Gastroesophageal sphincter (tissue), 4 donors: ENCODE data around the gene VRK3. TPM values are rescaled to one million over a fixed set of nuclear protein-coding genes. Genes with fewer than 3 reads are reported as not detected.
"Not testable (repeated sequence)": the region's sequence is repeated elsewhere in the genome, so short reads cannot be mapped to it uniquely, and the experiment has no call there.

Experiments used
- ATAC-seq: fragments of 150-250 bp; one replicate; pipeline ENCODE4 v1.9.1; 2016; ENCODE audit warnings: mild to moderate bottlenecking, moderate library complexity
- H3K27ac ChIP-seq, 4 donors: fragments of 200-600 bp; sonication (generic) in 3 of 4; 1 replicate in 3 of 4; 2 replicates in 1 of 4; pipeline ENCODE4 v1.5.1; 2016 to 2019
- H3K27me3 ChIP-seq: fragments of 200-600 bp; sonication (generic); one replicate; pipeline ENCODE4 v1.5.1; 2019
- H3K36me3 ChIP-seq, 2 donors: fragments of 200-600 bp; sonication (generic); one replicate each; pipeline ENCODE4 v1.5.1; 2019; ENCODE audit warnings: control low read depth in 1 of 2
- H3K4me1 ChIP-seq, 3 donors: fragments of 200-600 bp; sonication (generic); 1 replicate in 2 of 3; 2 replicates in 1 of 3; pipeline ENCODE4 v1.5.1; 2016 to 2019; ENCODE audit warnings: control low read depth in 2 of 3
- H3K4me3 ChIP-seq, 2 donors: fragments of 200-600 bp; sonication (generic); one replicate each; pipeline ENCODE4 v1.5.1; 2019; ENCODE audit warnings: mild to moderate bottlenecking in 1 of 2, moderate library complexity in 1 of 2
- H3K9me3 ChIP-seq, 3 donors: fragments of 200-600 bp; sonication (generic); one replicate each; pipeline ENCODE4 v1.5.1; 2017 to 2019; ENCODE audit warnings: control low read depth in 2 of 3
- CTCF ChIP-seq, 4 experiments: fragments of 200-600 bp in 2 of 4; fragments of 450-650 bp in 2 of 4; sonication (generic) in 1 of 4; IDR thresholded peaks; one replicate each; pipeline ENCODE4 v1.5.1; 2017 to 2019; ENCODE audit warnings: antibody characterized with exemption in 4 of 4, mild to moderate bottlenecking in 2 of 4, moderate library complexity in 2 of 4
- EP300 ChIP-seq: sonication (generic); formaldehyde crosslinking; IDR thresholded peaks from one replicate; pipeline ENCODE4 v1.6.1; 2017; ENCODE audit warnings: antibody characterized with exemption, mild to moderate bottlenecking
- POLR2A ChIP-seq, 2 donors: fragments of 450-650 bp; IDR thresholded peaks; one replicate each; pipeline ENCODE4 v1.6.1; 2017; ENCODE audit warnings: antibody characterized with exemption in 2 of 2, mild to moderate bottlenecking in 2 of 2, moderate library complexity in 1 of 2
- POLR2AphosphoS5 ChIP-seq: sonication (generic); formaldehyde crosslinking; IDR thresholded peaks from one replicate; pipeline ENCODE4 v1.6.1; 2017; ENCODE audit warnings: antibody characterized with exemption
- WGBS, 2 donors: methylation state at CpG; one replicate each; pipeline ENCODE4 v1.1.5; 2018; ENCODE audit warnings: low coverage in 1 of 2; 5-methylcytosine and 5-hydroxymethylcytosine counted together
- total RNA-seq, 4 donors: library from RNA; depleted of rRNA; stranded (reverse); fragments of >200 nt; gene quantifications; one replicate each; pipeline ENCODE4 v1.1.0, GENCODE V29; 2016

The VRK3 gene
- total RNA-seq, 4 donors from 2014 or later, result 17.5 to 34.3 (median 26.0) TPM

- TF ChIP-seq EP300 (no peak), CTCF (IDR thresholded peaks at IDR 0.05) (no peak), POLR2A (IDR thresholded peaks at IDR 0.05) (no peak)
- Histone ChIP-seq H3K9me3 (no peaks in the 10 kb centered on the region), H3K4me3 (no peak overlapping the region), H3K36me3 (no peaks in the 10 kb centered on the region), H3K27me3 (peaks cover 70% of the 10 kb centered on the region), H3K27ac (no peak overlapping the region), H3K4me1 (peaks cover 0 to 23% (median 0%) of the 10 kb centered on the region in 3 donors)
- ATAC-seq, result no peak
- WGBS, 2 donors, result 86 to 100% methylated on average over 1 to 4 of the region's 5 CpGs
Measured at GRCh38 chr19:49950590-49950948, 74.6 kb downstream of the VRK3 start.

GRCh38 chr19:49949742-49950589 lies 75.2 kb downstream of the VRK3 start:
- WGBS, 2 donors, result 37 to 78% methylated on average over 3 to 4 of the region's 11 CpGs
- Histone ChIP-seq H3K4me3 (no peak overlapping the region), H3K27ac (no peak overlapping the region), H3K9me3 (no peaks in the 10 kb centered on the region), H3K36me3 (no peaks in the 10 kb centered on the region), H3K4me1 (peaks cover 0 to 17% (median 0%) of the 10 kb centered on the region in 3 donors), H3K27me3 (peaks cover 65% of the 10 kb centered on the region)
- no peak for ATAC-seq
- TF ChIP-seq POLR2A (IDR thresholded peaks at IDR 0.05) (no peak), EP300 (no peak), POLR2AphosphoS5 (no peak), CTCF (IDR thresholded peaks at IDR 0.05) (no peak)

- ATAC-seq, result no peak
Measured at GRCh38 chr19:49946415-49946814, 78.8 kb downstream of the VRK3 start.

GRCh38 chr19:49944567-49944966 lies 80.6 kb downstream of the VRK3 start:
- H3K4me1 ChIP-seq, H3K4me3 ChIP-seq, H3K27ac ChIP-seq, ATAC-seq, H3K36me3 ChIP-seq, H3K9me3 ChIP-seq: not testable (repeated sequence)
- H3K27me3 ChIP-seq, result peaks cover 32% of the 10 kb centered on the region
- WGBS, 2 donors, result 53 to 80% methylated on average over 2 to 4 of the region's 5 CpGs

More at GRCh38 chr19:49946415-49946814, 78.8 kb downstream of the VRK3 start:
- peaks cover 43% of the 10 kb centered on the region for H3K27me3 ChIP-seq
- no peak overlapping the region for H3K27ac ChIP-seq
- H3K9me3 ChIP-seq, result no peaks in the 10 kb centered on the region
- TF ChIP-seq POLR2A (IDR thresholded peaks at IDR 0.05), result no peak
- no peak for TF ChIP-seq CTCF (IDR thresholded peaks at IDR 0.05)
- TF ChIP-seq EP300, result no peak
- TF ChIP-seq POLR2AphosphoS5, result no peak
- 89 to 93% methylated on average over 2 to 3 of the region's 8 CpGs for WGBS, 2 donors
- no peaks in the 10 kb centered on the region for H3K4me1 ChIP-seq
- H3K36me3 ChIP-seq, result no peaks in the 10 kb centered on the region
- H3K4me3 ChIP-seq, result no peak overlapping the region

- 74 to 79% methylated on average over 3 to 5 of the region's 5 CpGs for WGBS, 2 donors
- H3K27me3 ChIP-seq, result peaks cover 19% of the 10 kb centered on the region
- H3K36me3 ChIP-seq, result no peaks in the 10 kb centered on the region
- H3K9me3 ChIP-seq, result no peaks in the 10 kb centered on the region
- TF ChIP-seq POLR2A (IDR thresholded peaks at IDR 0.05) (no peak), EP300 (no peak), CTCF (IDR thresholded peaks at IDR 0.05) (no peak), POLR2AphosphoS5 (no peak)
- no peak overlapping the region for H3K4me3 ChIP-seq
- H3K4me1 ChIP-seq, result peaks cover 0 to 9% (median 6%) of the 10 kb centered on the region in 3 donors
- H3K27ac ChIP-seq, result no peak overlapping the region
- no peak for ATAC-seq
Measured at GRCh38 chr19:49940482-49940791, 84.7 kb downstream of the VRK3 start.
